Panc1 (cell line): ENCODE results near the gene ETV5.

Source experiments
- CTCF ChIP-seq: fragments of 450-650 bp; IDR thresholded peaks from 2 replicates; pipeline ENCODE4 v1.5.1; 2017; ENCODE audit warnings: mild to moderate bottlenecking
- POLR2AphosphoS5 ChIP-seq: IDR thresholded peaks from 2 replicates; pipeline ENCODE4 v1.6.1; 2012; ENCODE audit warnings: mild to moderate bottlenecking, low read depth, low read length, moderate library complexity
- REST ChIP-seq, 2 experiments: IDR thresholded peaks; 2 replicates each; pipeline ENCODE4 v1.6.1; 2011 to 2012; ENCODE audit warnings: low read depth in 2 of 2, control low read depth in 1 of 2, low read length in 1 of 2, mild to moderate bottlenecking in 1 of 2, moderate library complexity in 1 of 2; ENCODE audit not compliant: insufficient read depth in 1 of 2
- SIN3A ChIP-seq: IDR thresholded peaks from 2 replicates; pipeline ENCODE4 v1.6.1; 2012; ENCODE audit warnings: low read depth, mild to moderate bottlenecking, low read length, moderate library complexity, borderline replicate concordance; ENCODE audit not compliant: insufficient read depth
- TCF7L2 ChIP-seq: IDR thresholded peaks from 2 replicates; pipeline ENCODE4 v1.6.1; 2011; ENCODE audit warnings: mild to moderate bottlenecking, low read depth, low read length, inconsistent platforms

- TF ChIP-seq CTCF, result no peak
- no peak for TF ChIP-seq TCF7L2
- TF ChIP-seq POLR2AphosphoS5, result no peak
- TF ChIP-seq REST (IDR thresholded peaks at IDR 0.05; ENCODE audit: insufficient read depth in 1 of 2, low read depth in 2 of 2, low read length in 1 of 2), result no peak
- TF ChIP-seq SIN3A, result no peak
Observed at GRCh38 chr3:186138272-186138981, 29.5 kb upstream of the ETV5 start.
